HG02763 (cell line): Measurements from ENCODE around the gene TAS2R42.

Experiments
- ATAC-seq: cut with Tn5 transposase; IDR thresholded peaks from one replicate; pipeline ENCODE4 v1.9.1; 2021; ENCODE audit warnings: mild to moderate bottlenecking, moderate library complexity; ENCODE audit not compliant: unreplicated experiment

TAS2R42 gene

GRCh38 chr12:11147420-11147819 is 39.3 kb downstream of the TAS2R42 start:
- ATAC-seq, result no peak

- no peak for ATAC-seq
Measured at GRCh38 chr12:11144297-11144696, 42.4 kb downstream of the TAS2R42 start.

- ATAC-seq, result no peak
Measured at GRCh38 chr12:11143352-11143751, 43.4 kb downstream of the TAS2R42 start.

- no peak for ATAC-seq
Measured at GRCh38 chr12:11136075-11136474, 50.7 kb downstream of the TAS2R42 start.
